GM12878 (cell line): Measurements from ENCODE around the gene GDPD1. TPM values are rescaled to one million over a fixed set of nuclear protein-coding genes. Genes with fewer than 3 reads are reported as not detected.

Experiments used
- ATF3 ChIP-seq: IDR thresholded peaks from 2 replicates; pipeline ENCODE4 v1.6.1; 2011; ENCODE audit warnings: low read depth, mild to moderate bottlenecking, low read length, moderate library complexity, borderline replicate concordance; ENCODE audit errors: extremely low read depth
- BMI1 ChIP-seq: fragments of 450-650 bp; IDR thresholded peaks from 2 replicates; pipeline ENCODE4 v1.6.1; 2016; ENCODE audit warnings: mild to moderate bottlenecking, moderate library complexity, borderline replicate concordance
- IRF4 ChIP-seq: IDR thresholded peaks from 2 replicates; pipeline ENCODE4 v1.6.1; 2011; ENCODE audit warnings: low read depth, low read length
- JUNB ChIP-seq: IDR thresholded peaks from 2 replicates; pipeline ENCODE4 v1.6.1; 2016; ENCODE audit warnings: antibody characterized with exemption, mild to moderate bottlenecking
- MTA3 ChIP-seq: IDR thresholded peaks from 2 replicates; pipeline ENCODE4 v1.6.1; 2012; ENCODE audit warnings: low read length, inconsistent platforms, borderline replicate concordance
- NBN ChIP-seq: fragments of 450-650 bp; IDR thresholded peaks from 2 replicates; pipeline ENCODE4 v1.6.1; 2016
- NFIC ChIP-seq: IDR thresholded peaks from 2 replicates; pipeline ENCODE4 v1.6.1; 2012; ENCODE audit warnings: low read depth, mild to moderate bottlenecking, inconsistent platforms, low read length, moderate library complexity
- NFXL1 ChIP-seq: fragments of 450-650 bp; IDR thresholded peaks from 2 replicates; pipeline ENCODE4 v1.6.1; 2017; ENCODE audit warnings: antibody characterized with exemption, mild to moderate bottlenecking, borderline replicate concordance
- NKRF ChIP-seq: fragments of 450-650 bp; conservative IDR thresholded peaks from 2 replicates; pipeline ENCODE4 v1.6.1; 2017; ENCODE audit warnings: mild to moderate bottlenecking, moderate library complexity
- NR2C1 ChIP-seq: fragments of 450-650 bp; IDR thresholded peaks from 2 replicates; pipeline ENCODE4 v1.6.1; 2017; ENCODE audit warnings: antibody characterized with exemption, mild to moderate bottlenecking, moderate library complexity
- NR2F1 ChIP-seq: fragments of 450-650 bp; conservative IDR thresholded peaks from 2 replicates; pipeline ENCODE4 v1.6.1; 2017; ENCODE audit warnings: mild to moderate bottlenecking
- SP1 ChIP-seq: IDR thresholded peaks from one replicate; pipeline ENCODE4 v1.6.1; 2011; ENCODE audit warnings: low read depth, low read length
- SUPT20H ChIP-seq: IDR thresholded peaks from 2 replicates; pipeline ENCODE4 v1.6.1; 2011; ENCODE audit warnings: low read depth, mild to moderate bottlenecking, low read length, moderate library complexity, borderline replicate concordance; ENCODE audit not compliant: control insufficient read depth
- TAF1 ChIP-seq: IDR thresholded peaks from 2 replicates; pipeline ENCODE4 v1.6.1; 2011; ENCODE audit warnings: mild to moderate bottlenecking, low read depth, low read length, borderline replicate concordance
- TARDBP ChIP-seq: IDR thresholded peaks from 2 replicates; pipeline ENCODE4 v1.6.1; 2016; ENCODE audit warnings: borderline replicate concordance
- ZNF687 ChIP-seq: fragments of 450-650 bp; IDR thresholded peaks from 2 replicates; pipeline ENCODE4 v1.6.1; 2017; ENCODE audit warnings: mild to moderate bottlenecking, moderate library complexity
- ZSCAN29 ChIP-seq: fragments of 450-650 bp; IDR thresholded peaks from 2 replicates; pipeline ENCODE4 v1.6.1; 2017; ENCODE audit warnings: mild to moderate bottlenecking, moderate library complexity
- polyA plus RNA-seq, 11 experiments: library from polyadenylated mRNA; depleted of rRNA in 4 of 11; unstranded in 6 of 11; stranded (reverse) in 5 of 11; fragments of >200 nt; fragmentation: Nextera tagmentation in 4 of 11; fragmentation: Illumina TruSeq in 1 of 11; extraction: Ambion mirVana in 4 of 11; extraction: Trizol in 1 of 11; gene quantifications; 1 replicate in 1 of 11; 2 replicates in 10 of 11; pipeline versions ENCODE4 v1.2.1 to v1.2.3, GENCODE V29; 2011 to 2016; ENCODE audit warnings: inconsistent platforms in 2 of 11, missing spikeins in 2 of 11, low read depth in 1 of 11
- total RNA-seq, 4 experiments: library from RNA; depleted of rRNA in 3 of 4; stranded (reverse); fragments of >200 nt in 3 of 4; fragmentation: Illumina TruSeq in 1 of 4; extraction: Trizol in 1 of 4; gene quantifications; 2 replicates each; pipeline versions ENCODE4 v1.2.1 to v1.2.3, GENCODE V29; 2013 to 2021
- TF ChIP-seq, protein P1 (sequence below): fragments of 450-650 bp; IDR thresholded peaks from 2 replicates; pipeline ENCODE4 v1.6.1; 2017; ENCODE audit warnings: mild to moderate bottlenecking, low read depth, inconsistent platforms; ENCODE audit not compliant: poor library complexity, severe bottlenecking
- TF ChIP-seq, protein P2 (sequence below): fragments of 450-650 bp; IDR thresholded peaks from 2 replicates; pipeline ENCODE4 v1.6.1; 2017; ENCODE audit warnings: low read depth, mild to moderate bottlenecking, moderate library complexity

Gene GDPD1
- total and polyA plus RNA-seq, 10 of the 15 experiments (the other 5 are each of a cell fraction or from before 2014, with no cell fraction given), result 0.18 to 1.6 (median 0.69) TPM

GRCh38 chr17:59220328-59221158 lies at the start of gene GDPD1 (continued):
- TF ChIP-seq, protein P1, sequence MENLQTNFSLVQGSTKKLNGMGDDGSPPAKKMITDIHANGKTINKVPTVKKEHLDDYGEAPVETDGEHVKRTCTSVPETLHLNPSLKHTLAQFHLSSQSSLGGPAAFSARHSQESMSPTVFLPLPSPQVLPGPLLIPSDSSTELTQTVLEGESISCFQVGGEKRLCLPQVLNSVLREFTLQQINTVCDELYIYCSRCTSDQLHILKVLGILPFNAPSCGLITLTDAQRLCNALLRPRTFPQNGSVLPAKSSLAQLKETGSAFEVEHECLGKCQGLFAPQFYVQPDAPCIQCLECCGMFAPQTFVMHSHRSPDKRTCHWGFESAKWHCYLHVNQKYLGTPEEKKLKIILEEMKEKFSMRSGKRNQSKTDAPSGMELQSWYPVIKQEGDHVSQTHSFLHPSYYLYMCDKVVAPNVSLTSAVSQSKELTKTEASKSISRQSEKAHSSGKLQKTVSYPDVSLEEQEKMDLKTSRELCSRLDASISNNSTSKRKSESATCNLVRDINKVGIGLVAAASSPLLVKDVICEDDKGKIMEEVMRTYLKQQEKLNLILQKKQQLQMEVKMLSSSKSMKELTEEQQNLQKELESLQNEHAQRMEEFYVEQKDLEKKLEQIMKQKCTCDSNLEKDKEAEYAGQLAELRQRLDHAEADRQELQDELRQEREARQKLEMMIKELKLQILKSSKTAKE, result no peak
- TF ChIP-seq JUNB (no peak), ZSCAN29 (no peak), ZNF687 (peak; percentile 59), IRF4 (no peak), NBN (peak; percentile 67; the same call in 1 of the 2 replicates), TAF1 (no peak), ATF3 (no peak), NR2C1 (0 out of 2 replicates have a peak, but pooled peaks have one; percentile 47), SUPT20H (no peak), BMI1 (peak; percentile 31; the same call in 1 of the 2 replicates), NFXL1 (peak; percentile 64; the same call in 1 of the 2 replicates), TARDBP (no peak), NFIC (no peak), SP1 (no peak), NKRF (no peak; the same call in 1 of the 2 replicates), NR2F1 (peak; percentile 81), MTA3 (no peak)
- TF ChIP-seq, protein P2, sequence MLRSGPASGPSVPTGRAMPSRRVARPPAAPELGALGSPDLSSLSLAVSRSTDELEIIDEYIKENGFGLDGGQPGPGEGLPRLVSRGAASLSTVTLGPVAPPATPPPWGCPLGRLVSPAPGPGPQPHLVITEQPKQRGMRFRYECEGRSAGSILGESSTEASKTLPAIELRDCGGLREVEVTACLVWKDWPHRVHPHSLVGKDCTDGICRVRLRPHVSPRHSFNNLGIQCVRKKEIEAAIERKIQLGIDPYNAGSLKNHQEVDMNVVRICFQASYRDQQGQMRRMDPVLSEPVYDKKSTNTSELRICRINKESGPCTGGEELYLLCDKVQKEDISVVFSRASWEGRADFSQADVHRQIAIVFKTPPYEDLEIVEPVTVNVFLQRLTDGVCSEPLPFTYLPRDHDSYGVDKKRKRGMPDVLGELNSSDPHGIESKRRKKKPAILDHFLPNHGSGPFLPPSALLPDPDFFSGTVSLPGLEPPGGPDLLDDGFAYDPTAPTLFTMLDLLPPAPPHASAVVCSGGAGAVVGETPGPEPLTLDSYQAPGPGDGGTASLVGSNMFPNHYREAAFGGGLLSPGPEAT, result 0 out of 2 replicates have a peak, but pooled peaks have one; percentile 16
